HG03460 (cell line): ENCODE results near the gene EVL.

Experiments
- ATAC-seq: cut with Tn5 transposase; IDR thresholded peaks from one replicate; pipeline ENCODE4 v1.9.1; 2021; ENCODE audit not compliant: unreplicated experiment

Gene EVL

GRCh38 chr14:100124551-100125088 lies 59.4 kb downstream of the EVL start:
- ATAC-seq = no peak

- no peak for ATAC-seq
These were observed 61.2 kb downstream of the EVL start for GRCh38 chr14:100126401-100126800.

- no peak for ATAC-seq
These were observed 62.7 kb downstream of the EVL start for GRCh38 chr14:100127853-100128455.

- ATAC-seq = no peak
These were observed 63.5 kb downstream of the EVL start for GRCh38 chr14:100128688-100129087.

- ATAC-seq = no peak
These were observed 64.0 kb downstream of the EVL start for GRCh38 chr14:100129161-100129589.

GRCh38 chr14:100130521-100130920 lies 65.3 kb downstream of the EVL start:
- ATAC-seq = no peak

GRCh38 chr14:100131181-100131580 lies 66.0 kb downstream of the EVL start:
- ATAC-seq = no peak

GRCh38 chr14:100132161-100132902 lies 67.1 kb downstream of the EVL start:
- no peak for ATAC-seq

GRCh38 chr14:100132903-100133510 lies 67.8 kb downstream of the EVL start:
- no peak for ATAC-seq

- no peak for ATAC-seq
These were observed 69.4 kb downstream of the EVL start for GRCh38 chr14:100134586-100134985.

- no peak for ATAC-seq
These were observed 69.9 kb downstream of the EVL start for GRCh38 chr14:100135073-100135472.

- ATAC-seq = no peak
These were observed 70.6 kb downstream of the EVL start for GRCh38 chr14:100135784-100136183.

- ATAC-seq = no peak
These were observed 72.0 kb downstream of the EVL start for GRCh38 chr14:100137173-100137572.

GRCh38 chr14:100138082-100138787 lies 73.0 kb downstream of the EVL start:
- ATAC-seq = no peak

GRCh38 chr14:100138955-100139354 lies 73.7 kb downstream of the EVL start:
- no peak for ATAC-seq

GRCh38 chr14:100140452-100141078 lies 75.3 kb downstream of the EVL start:
- no peak for ATAC-seq

- no peak for ATAC-seq
These were observed 75.9 kb downstream of the EVL start for GRCh38 chr14:100141098-100141497.

- ATAC-seq = no peak
These were observed 77.1 kb downstream of the EVL start for GRCh38 chr14:100142073-100143040.

GRCh38 chr14:100143523-100143922 lies 78.3 kb downstream of the EVL start:
- no peak for ATAC-seq

- no peak for ATAC-seq
These were observed 78.7 kb downstream of the EVL start for GRCh38 chr14:100143934-100144333.
